Effector CD4-positive, alpha-beta T cell (primary cell): Measurements from ENCODE around the gene KCNQ1OT1.

ENCODE experiments used
- DNase-seq: peaks from one replicate; pipeline ENCODE4 v3.0.0-alpha.2; 2020

Gene KCNQ1OT1

DNA sequence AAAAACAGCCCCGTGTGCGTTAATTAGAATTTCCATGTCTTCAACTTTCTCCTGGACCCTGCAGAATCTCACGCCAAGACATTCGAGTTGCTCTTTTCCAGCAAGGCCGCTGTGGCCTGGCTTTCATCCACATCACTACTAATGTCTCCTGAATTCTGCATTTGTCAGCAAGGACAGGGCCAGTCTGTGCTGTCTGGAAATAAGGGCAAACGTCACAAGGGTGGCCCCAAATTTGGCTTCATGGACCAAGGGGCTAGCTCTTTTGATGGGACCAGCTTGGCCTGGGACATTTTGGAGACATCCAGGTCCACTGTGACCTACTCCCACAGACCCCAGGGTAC lies 33.4 kb downstream of the KCNQ1OT1 start:
- no peak for DNase-seq

DNA sequence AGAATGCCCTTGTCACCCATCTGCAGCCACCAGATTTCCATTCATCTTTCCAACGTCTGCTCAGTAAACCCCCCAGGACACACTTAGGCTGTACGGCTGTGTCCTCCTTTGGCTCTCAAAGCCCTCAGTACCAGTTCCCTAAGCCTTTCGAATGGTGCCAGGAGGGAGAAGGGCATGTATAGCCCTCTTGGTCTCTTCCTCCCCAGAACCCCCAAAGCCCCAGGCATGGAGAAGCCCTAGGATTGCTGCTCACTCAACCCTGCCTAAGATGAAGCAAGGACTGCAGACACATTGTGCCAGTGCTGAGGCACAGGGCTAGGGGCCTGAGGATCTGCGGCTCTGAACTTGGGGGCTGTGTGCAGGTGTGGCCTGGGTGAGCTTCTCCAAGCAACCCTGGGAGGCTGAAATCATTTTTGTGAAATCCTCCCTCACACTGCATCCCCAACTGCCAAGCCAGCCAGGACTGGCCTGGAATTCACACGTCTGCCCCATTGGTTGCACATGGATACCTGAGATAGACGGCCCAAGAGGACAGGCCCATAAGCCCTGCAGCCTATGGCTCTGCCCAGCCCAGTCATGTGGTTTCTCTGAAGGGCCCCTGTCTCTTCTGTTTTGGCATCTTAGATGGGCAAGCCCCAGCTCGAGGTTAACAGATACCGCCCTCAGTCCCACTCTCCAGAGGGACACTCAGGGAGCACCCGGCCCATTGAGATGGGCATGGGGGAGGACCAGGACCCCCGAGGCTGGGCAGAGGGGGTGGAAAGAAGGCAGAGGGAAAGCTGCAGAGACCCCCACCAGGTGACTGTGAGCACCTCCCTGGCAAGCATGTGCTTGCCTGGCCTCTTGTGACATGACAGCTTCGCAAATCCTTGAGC lies 34.0 kb downstream of the KCNQ1OT1 start:
- DNase-seq: no peak

DNA sequence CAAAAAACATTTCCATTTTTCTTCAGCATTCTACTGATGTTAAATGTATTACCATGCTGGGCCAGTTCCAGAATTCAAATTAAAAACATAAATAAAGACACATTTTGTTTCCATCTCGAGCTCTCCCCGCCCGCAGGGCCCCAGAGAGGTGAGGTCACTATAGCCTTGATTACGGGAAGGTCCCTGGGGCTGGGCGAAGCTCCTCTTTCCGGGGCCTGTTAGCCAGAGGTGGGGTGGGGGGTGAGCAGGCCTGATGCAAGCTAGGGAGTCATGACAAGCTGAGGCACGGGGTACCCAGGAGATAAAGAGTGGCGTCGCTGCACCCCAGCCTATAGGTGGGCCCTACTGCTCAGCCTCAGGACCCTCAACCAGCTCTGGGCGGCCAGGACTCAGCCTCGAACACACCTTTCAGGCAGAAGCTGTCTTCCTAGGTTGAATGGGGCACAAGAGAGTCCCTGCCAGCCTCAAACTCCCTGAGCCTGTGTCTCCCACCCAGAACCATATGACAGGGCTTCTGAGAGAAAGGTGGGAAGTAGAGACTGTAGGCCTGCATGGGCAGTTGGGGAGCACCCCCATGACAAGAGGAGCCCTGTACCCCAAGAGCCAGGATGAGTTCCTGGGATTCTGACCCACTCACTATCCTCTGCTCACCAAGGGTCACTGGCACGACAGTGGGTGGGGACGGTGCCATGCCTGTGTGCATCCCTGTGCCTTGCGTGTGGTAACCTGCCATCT lies 34.8 kb downstream of the KCNQ1OT1 start:
- DNase-seq: no peak

DNA sequence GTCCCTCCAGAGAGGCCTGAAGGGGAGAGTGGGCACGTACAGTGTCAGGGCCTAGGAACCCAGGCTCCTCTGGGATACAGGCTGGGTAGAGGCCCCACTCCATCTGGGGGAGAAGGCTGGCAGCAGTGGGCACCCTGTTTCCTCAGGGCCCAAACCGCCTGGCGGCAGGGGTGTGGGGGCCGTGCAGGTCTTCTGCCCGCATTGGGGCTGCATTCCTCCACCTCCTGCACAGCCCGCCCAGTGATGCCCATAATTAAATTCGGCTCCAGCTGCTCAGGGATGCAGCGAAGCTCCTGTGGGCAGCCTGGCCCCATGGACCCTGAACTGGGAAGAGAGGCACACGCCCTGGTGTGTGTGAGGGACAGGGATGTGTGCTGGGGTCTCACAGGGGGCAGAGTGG lies 35.4 kb downstream of the KCNQ1OT1 start:
- DNase-seq: no peak

DNA sequence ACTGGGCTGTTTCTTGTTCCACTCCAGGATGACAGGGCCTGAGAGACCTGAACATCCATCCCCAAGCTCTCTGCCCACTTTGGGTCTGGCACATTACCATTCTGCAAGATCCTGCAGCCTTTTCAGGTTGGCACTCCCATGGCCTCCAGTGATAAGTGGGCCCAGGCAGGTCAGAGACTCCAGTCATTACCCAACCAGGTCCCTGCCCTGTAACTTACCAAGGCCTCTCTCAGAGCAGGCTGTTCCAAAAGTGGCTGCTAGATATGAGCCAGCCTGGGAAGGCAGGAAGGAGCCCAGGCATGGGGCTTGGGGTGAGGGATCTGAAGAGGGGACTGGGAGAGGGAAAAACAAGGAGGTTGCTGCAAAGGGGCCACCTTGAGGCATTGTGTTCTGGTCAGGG lies 35.9 kb downstream of the KCNQ1OT1 start:
- DNase-seq: no peak

DNA sequence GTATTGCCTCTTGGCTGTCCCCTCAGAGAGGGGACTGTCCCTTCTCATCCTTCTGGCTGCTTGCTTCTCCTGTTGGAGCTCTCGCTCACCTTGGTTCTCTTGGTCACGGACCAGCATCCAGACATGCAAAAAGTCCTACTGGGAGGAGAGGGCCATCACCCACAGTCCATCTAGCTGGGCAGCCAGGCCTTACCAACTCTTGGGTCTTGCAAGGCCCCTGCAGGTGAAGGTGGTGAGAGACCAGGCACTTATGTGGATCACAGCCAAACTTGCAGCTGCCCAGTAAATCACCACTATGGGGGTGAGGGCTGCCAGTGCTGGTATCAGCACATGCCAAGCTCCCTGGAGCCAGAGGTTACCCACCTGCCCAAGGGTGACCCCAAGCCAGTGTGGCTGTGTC lies 36.3 kb downstream of the KCNQ1OT1 start:
- no peak for DNase-seq

DNA sequence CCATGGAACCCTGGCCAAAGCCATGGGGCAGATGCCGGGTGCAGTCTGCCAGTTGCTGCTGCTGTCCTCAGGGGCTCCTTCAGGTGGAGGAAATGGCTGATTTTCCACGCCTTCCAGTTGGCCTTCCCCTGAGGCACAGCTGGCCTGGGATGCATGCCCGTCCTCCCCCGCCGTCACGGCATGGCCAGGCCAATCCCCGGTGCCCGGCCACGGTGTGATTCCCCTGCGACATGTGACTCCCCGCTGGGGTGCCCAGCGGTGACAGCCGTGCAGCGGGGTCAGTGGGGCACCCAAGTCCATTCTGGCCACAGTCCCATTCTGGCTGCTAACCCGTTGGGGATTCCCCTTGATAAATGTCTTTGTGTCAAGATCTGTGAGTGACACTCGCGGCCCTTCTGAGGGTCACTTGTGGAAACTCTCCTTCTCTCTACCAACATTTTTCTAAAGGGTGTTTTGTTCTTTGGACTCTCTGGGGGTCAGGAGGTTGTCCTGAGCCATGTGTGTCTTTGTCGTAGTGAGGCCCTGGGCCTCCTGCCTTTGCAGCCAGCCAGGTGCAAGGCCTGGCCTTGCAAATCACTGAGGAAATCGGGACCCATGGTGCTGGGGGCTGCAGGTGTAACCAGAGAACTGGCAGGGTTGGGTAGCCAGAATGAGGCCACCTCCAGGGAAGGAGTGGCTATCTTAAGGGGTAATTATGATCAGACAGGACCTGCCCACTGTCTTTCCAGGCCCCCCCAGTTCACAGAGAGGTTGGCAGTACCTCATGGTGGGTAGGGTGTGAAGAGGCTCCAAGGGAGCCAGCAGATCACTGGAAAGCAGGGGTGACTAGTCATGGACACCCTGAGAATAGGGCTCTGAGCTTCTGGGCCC lies 37.1 kb downstream of the KCNQ1OT1 start:
- DNase-seq: no peak

DNA sequence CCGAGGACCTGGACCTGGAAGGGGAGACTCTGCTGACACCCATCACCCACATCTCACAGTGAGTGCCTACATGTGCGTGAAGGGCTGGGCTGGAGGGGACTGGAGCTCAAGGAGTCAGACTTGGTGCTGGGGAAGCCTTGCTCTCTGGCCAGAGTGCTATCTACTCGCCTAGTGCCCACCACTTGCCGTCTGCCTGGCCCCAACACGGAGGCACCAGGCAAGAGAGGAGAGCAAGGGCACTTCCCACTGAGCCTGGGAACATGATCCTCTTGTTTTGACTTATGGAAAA lies 37.8 kb downstream of the KCNQ1OT1 start:
- DNase-seq: no peak

DNA sequence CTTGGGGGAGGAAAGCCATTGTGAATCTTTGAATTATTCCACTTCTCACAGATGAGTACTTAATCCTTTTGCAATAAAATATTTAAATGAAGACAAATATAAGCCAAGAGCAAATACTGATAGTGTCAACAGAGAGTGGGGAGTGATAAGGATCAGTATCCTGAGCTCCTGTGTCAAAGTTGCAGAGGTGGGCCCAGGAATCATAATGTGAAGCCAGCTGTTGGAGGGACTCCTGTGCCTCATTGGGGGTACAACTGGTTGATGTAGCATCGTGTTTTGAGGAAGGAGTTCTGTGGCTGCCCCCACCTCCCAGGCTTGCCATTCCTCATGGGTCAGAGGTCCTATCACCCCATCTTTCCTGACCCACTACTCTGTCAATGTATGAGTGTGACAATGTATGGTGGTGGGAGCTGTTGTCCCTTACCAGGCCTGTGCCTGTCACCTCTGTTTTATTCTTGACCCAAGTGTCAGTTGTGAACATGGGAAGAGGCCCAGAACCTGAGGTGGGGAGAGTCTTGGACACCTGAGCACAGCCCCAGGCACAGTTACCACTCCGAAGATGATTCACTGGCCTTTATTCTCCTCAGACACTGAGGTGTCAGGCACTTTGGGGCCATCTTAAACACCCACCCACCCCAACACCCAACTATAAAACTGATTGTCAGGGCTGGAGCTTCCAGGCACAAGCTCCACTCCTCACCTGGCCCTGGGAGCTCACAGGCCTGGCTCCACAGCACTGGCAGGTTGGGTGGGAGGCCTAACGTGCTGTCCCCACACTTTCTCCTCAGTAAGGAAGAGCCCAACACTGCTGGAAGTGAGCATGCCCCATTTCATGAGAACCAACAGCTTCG lies 38.4 kb downstream of the KCNQ1OT1 start:
- no peak for DNase-seq

DNA sequence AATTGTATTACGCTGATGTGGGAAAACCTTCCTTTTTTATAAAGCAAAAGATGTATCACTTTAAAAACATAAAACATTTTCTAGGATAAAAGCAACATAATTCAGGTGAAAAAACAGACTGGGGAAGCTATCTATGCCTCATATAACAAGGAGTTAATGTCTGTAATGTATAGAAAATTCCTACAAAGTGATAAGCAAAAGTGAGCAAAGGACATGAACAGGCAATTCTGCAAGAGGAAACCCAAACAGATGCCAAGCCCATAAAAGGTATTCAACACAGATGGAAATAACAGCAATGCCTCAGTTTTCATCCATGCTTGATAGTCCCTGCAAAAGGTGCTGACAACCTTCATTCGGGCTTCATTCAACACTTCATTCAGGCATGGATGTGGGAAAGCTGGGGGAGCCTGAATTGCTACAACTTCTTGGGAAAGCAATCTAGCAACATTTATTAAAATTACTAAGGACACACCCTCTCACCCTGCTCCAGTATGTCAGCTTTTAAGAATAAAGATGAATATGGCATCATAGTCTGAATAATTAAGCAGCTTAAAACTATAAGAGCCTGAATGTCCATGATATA lies 39.3 kb downstream of the KCNQ1OT1 start:
- no peak for DNase-seq

DNA sequence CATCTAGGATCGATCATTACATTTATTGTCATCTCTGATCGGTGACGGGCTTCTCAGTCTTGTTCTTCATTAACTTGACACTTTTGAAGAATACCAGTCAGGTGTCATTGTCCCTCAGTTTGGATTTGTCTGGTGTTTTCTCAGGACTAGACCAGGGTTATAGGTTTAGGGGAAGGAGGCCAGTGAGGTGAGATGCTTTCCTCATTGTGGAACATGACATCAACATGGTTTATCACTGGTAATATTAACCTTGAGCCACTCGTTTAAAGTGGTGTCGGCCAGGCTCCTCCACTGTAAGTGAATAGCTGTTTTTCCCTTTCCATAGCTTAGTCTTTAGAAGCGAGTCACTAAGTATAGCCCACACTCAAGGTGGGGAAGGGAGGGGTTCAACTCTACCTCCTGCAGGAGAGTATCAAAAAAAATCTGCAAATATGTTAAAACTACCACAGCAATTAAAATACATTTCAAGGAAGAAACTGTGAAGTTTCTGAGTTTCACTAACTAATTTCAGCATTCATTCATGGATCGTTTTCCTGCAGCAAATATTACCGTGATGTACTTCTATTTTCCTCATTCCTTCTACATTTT lies 42.0 kb downstream of the KCNQ1OT1 start:
- no peak for DNase-seq

DNA sequence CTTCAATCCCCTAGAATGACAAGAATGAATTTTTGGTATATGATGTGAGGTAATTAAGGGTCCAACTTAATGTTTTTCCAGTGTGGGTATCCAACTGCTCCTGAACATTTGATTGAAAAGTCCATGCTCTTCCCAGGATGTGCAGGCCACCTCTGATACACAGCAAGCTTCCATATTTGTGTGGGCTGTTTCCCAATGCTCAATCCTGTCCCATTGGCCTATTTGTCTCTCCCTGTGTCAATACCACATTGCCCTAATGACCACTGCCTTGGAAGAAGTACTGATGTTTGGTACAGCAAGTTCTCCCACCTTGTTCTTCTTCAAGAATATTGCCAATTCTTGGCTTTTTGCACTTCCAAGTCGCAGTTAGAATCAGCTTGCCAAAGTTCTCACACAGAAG lies 42.9 kb downstream of the KCNQ1OT1 start:
- DNase-seq: no peak

DNA sequence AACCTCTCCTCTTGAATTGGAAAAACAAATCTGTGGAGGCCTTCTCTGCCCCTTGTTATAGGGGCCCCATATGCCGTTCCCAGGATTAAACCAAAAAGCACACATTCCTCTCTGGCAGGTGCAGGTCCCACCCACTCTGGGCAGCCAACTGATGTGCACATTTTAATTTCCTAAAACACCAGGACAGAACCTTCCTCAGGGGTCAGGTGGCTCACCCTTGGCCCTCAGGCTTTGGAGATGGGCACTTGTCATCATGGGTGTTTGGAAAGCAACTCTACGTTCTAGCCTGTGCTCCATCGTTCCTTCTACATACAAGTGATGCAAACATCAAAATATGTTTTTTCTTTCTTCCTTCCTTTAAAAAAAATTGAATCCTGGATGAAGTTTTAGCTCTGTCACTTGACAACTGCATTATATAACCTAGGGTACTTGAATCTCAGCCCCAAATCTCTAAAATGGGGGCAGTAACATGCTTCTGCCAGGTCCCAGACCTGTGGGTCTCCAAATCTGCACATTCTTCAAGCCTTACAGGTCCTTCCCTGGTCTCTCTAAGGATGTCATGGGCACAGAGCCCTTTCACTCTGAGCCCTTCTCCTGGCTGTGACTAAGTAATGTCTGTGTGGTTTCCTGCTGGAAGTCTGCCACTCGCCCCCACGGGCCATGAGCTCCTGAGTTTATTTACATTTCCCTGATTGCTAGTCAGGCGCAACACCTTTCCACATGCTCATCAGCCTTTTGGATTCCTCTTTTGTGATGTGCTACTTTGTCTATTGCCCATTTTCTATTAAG lies 43.8 kb downstream of the KCNQ1OT1 start:
- no peak for DNase-seq

DNA sequence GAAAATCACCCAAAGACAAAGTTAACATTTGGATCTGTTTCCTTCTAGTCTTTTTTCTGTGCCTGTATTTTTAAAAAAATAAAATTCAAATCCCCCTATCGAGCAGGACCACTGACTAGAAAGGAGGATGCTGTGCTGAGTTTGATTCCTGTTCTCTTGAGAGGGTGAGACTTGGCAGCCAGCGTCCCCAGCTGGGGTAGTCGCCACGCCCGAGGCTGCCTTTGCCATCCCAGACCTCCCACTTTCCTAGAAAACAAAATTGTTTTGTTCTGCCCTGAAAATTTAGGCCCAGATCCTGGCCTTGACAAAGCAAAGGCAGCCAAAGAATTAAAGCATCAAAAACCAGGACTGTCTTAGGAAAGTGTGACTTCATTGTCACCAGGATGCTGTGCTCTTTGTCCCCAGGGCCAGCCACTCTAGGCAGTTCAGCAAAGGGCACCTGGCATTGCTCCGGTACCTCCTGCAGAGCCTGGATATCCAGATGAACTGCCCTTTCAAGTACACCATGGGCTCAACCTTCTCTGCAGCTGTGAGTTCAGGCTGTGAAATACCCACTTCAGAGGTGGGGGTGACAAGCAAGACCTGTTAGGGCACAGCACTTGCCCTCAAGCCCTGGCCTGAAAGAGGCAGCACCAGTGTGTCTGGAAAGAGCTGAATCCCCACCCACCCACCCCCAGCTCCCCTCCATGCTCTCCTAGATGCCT lies 44.6 kb downstream of the KCNQ1OT1 start:
- no peak for DNase-seq

DNA sequence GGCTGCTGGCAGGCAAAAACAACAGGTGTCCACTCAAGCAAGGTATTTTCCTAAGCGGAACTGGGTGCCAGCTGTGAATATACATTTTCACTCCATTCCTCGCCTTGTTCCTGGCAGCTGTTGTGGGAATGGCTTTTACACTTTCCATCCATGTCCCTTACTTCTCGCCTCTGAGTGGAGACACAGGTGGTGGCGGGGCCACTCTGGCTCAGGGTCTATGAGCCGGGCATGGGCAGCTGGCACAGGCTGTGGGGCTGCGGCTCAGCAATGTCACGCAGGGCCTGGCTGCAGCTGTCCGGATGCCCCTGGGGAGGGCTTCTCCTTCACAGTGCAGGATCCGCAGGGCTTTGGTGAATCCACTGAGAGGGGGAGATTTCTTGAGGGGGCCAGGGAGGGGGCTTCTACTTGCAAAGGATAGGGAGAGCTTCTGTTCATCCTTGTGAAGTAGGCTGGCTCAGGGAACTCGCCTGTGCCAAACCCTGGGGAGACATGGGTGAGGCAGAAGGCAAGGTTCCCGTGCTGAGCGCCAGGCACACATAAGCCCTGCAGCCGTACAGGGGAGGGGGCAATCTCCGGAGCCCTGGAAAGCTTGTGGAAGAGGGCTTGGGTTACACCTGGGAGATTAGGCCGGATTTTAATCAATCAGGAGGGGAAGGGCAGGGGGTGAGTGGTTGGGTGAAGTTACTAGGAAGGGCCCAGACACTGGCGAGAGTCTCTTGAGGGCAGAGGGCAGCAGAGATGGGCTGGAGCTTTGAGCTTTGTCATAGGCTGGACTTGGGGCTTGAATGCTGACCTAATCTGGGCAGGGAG lies 45.7 kb downstream of the KCNQ1OT1 start:
- DNase-seq: no peak

DNA sequence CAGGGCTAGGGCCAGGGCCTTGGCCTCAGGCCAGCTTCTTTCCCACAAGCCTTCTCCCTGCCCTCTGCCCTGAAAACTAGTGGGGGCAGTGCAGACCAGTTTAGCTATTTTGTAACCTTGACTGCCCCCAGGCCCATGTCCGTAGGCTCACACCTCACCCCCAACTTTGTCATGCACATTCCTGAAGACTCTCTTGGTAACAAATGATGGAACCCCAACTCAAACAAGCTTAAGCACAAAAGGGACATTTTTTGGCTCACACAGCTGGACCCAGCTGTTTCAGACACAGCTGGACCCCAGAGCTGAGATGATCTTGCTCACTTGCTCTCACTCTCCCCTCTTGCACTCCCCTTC lies 46.6 kb downstream of the KCNQ1OT1 start:
- no peak for DNase-seq

DNA sequence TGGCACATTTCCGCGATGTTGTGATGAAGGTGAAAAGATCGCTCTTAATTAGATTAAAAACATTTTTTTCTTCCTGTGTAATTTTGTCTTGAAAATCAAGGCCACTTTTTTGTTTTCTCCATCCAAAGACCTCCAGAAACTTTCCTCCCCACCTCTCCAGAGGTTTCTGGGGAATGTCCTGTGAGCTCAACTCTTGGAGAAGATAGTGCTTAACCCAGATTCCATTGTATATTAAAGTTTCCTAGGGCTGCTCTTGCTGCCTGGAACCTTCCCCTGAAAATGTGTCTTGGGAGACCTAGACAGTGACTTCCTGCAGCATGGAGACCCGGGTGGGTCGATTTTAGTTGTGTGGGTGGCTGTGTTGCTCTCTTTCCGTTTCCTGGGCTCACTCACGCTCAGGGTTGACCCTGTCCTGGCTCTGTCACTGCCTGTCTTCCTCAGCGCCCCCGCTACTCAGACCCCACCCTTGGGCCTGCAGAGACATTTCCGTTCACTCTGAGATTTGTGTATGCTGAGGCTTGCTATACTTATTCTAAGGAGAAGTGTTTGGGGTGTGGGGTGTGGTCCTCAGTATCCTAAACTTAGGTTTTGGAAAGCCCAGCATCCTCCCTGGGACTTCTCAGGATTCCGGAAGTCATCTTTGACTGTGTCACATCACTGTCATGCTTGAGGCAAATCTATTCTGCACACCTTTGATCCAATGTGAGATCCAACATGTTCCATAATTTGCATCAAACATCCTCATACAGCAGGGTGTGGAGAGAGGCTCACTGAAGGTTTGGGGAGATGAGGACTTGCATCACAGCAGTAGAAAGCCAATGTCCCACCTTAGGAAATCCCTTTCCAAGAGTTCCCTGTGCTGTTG lies 47.2 kb downstream of the KCNQ1OT1 start:
- DNase-seq: no peak

DNA sequence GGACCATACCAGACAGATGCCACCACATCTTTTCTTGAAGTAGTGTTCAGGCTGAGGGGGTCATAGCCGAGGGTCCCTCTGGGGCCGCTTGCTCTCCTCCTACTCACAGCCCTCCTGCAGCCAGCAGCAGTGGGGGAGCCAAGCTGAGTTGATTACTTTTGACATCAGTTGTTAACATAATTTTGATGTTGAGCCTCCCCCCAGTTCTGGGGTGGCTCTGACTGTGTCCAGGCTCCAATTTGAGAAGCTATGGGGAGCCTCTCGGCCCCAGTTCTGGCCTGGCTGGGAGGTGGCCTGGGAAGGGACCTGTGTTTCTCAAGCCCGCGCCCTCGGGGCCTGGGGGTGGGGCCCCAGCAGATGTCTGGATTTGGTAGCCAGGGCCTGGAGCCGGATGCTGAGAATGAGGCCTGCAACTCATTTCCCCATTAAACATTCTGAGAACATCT lies 47.9 kb downstream of the KCNQ1OT1 start:
- DNase-seq: no peak
